Bronchial epithelial cell (primary cell): Measurements from ENCODE around the gene IFNG. TPM values are rescaled to one million over a fixed set of nuclear protein-coding genes. Genes with fewer than 3 reads are reported as not detected.
A peak's percentile ranks its signal among the peaks of the same experiment; 100 is the strongest.
"Not testable (repeated sequence)": the region's sequence is repeated elsewhere in the genome, so short reads cannot be mapped to it uniquely, and the experiment has no call there.

ENCODE experiments used
- DNase-seq: peaks from one replicate; pipeline ENCODE4 v3.0.0-alpha.2; 2010; ENCODE audit warnings: low read depth
- FAIRE-seq: peaks from 2 replicates; lab custom pipeline; 2011; peaks lifted over from hg19 to GRCh38; lab: Jason Lieb, UNC
- H3K27me3 ChIP-seq: 2 replicates; pipeline ENCODE4 v1.5.1; 2011; ENCODE audit warnings: low read length; ENCODE audit not compliant: control insufficient read depth, insufficient read depth
- H3K36me3 ChIP-seq: 2 replicates; pipeline ENCODE4 v1.5.1; 2011; ENCODE audit warnings: low read length; ENCODE audit not compliant: control insufficient read depth, insufficient read depth
- H3K4me3 ChIP-seq: 2 replicates; pipeline ENCODE4 v1.5.1; 2011; ENCODE audit warnings: mild to moderate bottlenecking, low read depth, low read length, control low read depth
- total RNA-seq: library from RNA; depleted of rRNA; stranded (reverse); fragments of >200 nt; gene quantifications from 2 replicates; pipeline ENCODE4 v1.2.1, GENCODE V29; 2014
- TF ChIP-seq, protein P1 (sequence below): IDR thresholded peaks from 2 replicates; pipeline ENCODE4 v1.5.1; 2011; ENCODE audit warnings: mild to moderate bottlenecking, moderate library complexity, low read length, control low read depth, inconsistent platforms; ENCODE audit not compliant: insufficient read depth, severe bottlenecking

The IFNG gene
- not detected in 2 replicates for total RNA-seq

GRCh38 chr12:68159681-68160304 lies at the start of gene IFNG:
IFNG (minus strand) TSS chr12:68159740; CDS start chr12:68159615, 125 bp downstream.
- TF ChIP-seq, protein P1, sequence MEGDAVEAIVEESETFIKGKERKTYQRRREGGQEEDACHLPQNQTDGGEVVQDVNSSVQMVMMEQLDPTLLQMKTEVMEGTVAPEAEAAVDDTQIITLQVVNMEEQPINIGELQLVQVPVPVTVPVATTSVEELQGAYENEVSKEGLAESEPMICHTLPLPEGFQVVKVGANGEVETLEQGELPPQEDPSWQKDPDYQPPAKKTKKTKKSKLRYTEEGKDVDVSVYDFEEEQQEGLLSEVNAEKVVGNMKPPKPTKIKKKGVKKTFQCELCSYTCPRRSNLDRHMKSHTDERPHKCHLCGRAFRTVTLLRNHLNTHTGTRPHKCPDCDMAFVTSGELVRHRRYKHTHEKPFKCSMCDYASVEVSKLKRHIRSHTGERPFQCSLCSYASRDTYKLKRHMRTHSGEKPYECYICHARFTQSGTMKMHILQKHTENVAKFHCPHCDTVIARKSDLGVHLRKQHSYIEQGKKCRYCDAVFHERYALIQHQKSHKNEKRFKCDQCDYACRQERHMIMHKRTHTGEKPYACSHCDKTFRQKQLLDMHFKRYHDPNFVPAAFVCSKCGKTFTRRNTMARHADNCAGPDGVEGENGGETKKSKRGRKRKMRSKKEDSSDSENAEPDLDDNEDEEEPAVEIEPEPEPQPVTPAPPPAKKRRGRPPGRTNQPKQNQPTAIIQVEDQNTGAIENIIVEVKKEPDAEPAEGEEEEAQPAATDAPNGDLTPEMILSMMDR: no peak
- no peak for DNase-seq
- Histone ChIP-seq H3K27me3 (no peaks in the 10 kb centered on the region), H3K4me3 (no peak within 1 kb of the TSS), H3K36me3 (no peaks in the 10 kb centered on the region)
- FAIRE-seq: no peak

DNA sequence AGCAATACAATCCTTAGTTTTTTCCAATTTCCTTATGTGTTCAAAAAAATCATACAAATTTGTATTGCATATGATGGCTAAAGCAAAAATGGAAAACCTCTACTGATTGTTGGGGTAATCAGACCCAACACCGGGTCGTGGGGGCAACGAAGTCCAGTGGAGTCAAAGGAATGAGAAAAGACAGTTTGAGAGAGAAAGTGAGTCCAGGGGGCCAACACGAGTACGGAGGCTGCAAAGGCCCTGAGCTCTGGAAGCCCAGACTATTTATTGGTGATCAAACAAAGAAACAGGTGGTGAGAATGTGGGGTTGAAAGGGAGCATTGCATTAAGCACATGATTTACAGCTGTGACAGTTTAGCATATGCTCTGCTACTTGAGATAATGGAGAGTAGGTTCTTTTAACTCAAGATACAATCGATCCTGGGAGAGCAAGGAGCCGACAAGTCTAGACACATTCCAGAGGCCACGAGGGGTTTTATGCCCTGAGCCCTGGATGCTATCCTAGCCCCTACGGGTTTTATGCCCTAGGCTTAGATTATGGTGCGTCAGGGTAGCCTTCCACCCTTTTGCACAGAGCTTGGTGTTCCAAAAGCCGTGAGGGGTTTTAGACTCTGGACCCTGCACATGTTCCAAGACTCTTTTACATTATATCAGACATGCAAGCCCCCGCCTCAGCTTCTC lies 49.6 kb upstream of the IFNG start:
- FAIRE-seq, H3K36me3 ChIP-seq, DNase-seq, H3K27me3 ChIP-seq, H3K4me3 ChIP-seq: not testable (repeated sequence)

DNA sequence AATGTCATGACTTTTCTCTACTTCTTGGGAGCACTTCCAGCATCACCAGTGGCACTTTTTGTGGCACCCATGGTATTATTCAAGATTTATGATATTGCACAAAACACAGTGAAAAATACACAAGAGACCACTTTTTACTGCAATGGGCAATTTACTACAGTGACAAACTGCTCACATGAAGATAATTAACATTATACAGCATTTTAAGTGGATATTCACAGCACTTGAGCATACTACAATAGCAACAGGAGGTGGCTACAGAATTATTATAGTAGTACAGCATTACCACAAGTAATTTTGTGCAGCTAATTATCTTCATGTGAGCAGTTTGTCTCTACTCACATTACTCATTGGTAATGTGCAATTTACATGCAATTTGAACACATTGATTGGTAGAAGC lies 47.7 kb upstream of the IFNG start:
- TF ChIP-seq, protein P1: no peak
- Histone ChIP-seq H3K4me3 (no peak overlapping the region), H3K36me3 (no peaks in the 10 kb centered on the region), H3K27me3 (peaks cover 4% of the 10 kb centered on the region)
- DNase-seq (no peak), FAIRE-seq (no peak)

- TF ChIP-seq, protein P1: no peak
- no peak overlapping the region for H3K4me3 ChIP-seq
- FAIRE-seq (no peak), DNase-seq (peak; percentile 13)
- H3K27me3 ChIP-seq: peaks cover 4% of the 10 kb centered on the region
- H3K36me3 ChIP-seq: no peaks in the 10 kb centered on the region
Observed at GRCh38 chr12:68206446-68206845, 46.9 kb upstream of the IFNG start.

- Histone ChIP-seq H3K4me3 (no peak overlapping the region), H3K27me3 (peaks cover 4% of the 10 kb centered on the region), H3K36me3 (no peaks in the 10 kb centered on the region)
- TF ChIP-seq, protein P1: no peak
- FAIRE-seq (no peak), DNase-seq (no peak)
Observed at GRCh38 chr12:68203460-68203875, 43.9 kb upstream of the IFNG start.

DNA sequence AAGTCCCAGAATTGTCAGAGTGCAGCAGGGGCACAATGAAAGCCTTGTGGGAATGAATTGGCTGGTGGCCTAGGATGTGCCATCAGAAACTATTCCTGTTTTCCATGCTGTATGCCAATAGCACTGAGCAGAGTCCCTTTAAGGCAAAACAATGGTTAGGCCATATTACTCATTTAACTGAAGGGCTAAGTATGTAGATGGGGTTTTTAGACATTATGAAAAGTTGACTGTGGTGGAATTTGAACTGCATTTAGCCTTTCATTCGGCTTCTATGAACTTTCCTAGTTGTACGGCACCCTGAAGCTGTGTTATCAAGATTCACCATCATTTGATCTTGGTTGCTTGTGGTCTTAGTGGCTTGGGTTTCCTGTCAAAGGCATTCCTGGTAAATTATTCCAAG lies 41.3 kb upstream of the IFNG start:
- no peak overlapping the region for H3K4me3 ChIP-seq
- FAIRE-seq (no peak), DNase-seq (no peak)
- TF ChIP-seq, protein P1: no peak
- H3K27me3 ChIP-seq: peaks cover 4% of the 10 kb centered on the region
- H3K36me3 ChIP-seq: no peaks in the 10 kb centered on the region
